Stimulated activated CD8-positive, alpha-beta memory T cell treated with anti-CD3 and anti-CD28 coated beads, Interleukin-15, amount 100 ng/mL, for 4 hours (primary cell): Measurements from ENCODE around the gene CSNK1G2.

ENCODE experiments used
- DNase-seq, 2 donors: peaks; one replicate each; pipeline ENCODE4 v3.0.0-alpha.2; 2020; ENCODE audit warnings: low read depth in 2 of 2

CSNK1G2 gene

GRCh38 chr19:2018752-2019151 lies 77.8 kb downstream of the CSNK1G2 start:
- no peak for DNase-seq

- no peak for DNase-seq
These were observed 80.6 kb downstream of the CSNK1G2 start for GRCh38 chr19:2021453-2022140.

- DNase-seq, result no peak
These were observed 81.3 kb downstream of the CSNK1G2 start for GRCh38 chr19:2022289-2022688.

- DNase-seq, result no peak
These were observed 85.8 kb downstream of the CSNK1G2 start for GRCh38 chr19:2026770-2027169.

- DNase-seq, result no peak
These were observed 86.4 kb downstream of the CSNK1G2 start for GRCh38 chr19:2027361-2027760.
